Caki2 (cell line): Measurements from ENCODE around the gene C2orf80. TPM values are rescaled to one million over a fixed set of nuclear protein-coding genes. Genes with fewer than 3 reads are reported as not detected.

Source experiments
- total RNA-seq: library from RNA; depleted of rRNA; stranded (reverse); fragments of >200 nt; shearing (Covaris generic); gene quantifications from 2 replicates; pipeline ENCODE4 v1.2.3, GENCODE V29; 2014; ENCODE audit warnings: low replicate concordance; rRNA removed

The C2orf80 gene
- total RNA-seq, 1 experiment from 2014 or later, result not detected

Other genes starting within 250 kb of the C2orf80 start
- gene PLEKHM3, start 164.5 kb downstream of the C2orf80 start, total RNA-seq, result 3.4 and 7.7 TPM in 2 replicates
- not detected in 2 replicates for gene CRYGD, start 65.5 kb downstream of the C2orf80 start, total RNA-seq
- gene CRYGC, start 60.2 kb downstream of the C2orf80 start, total RNA-seq, result not detected in 2 replicates
- gene CRYGB, start 43.9 kb downstream of the C2orf80 start, total RNA-seq, result not detected in 2 replicates
- gene CRYGA, start 26.4 kb downstream of the C2orf80 start, total RNA-seq, result not detected in 2 replicates
- 66.9 and 79.0 TPM in 2 replicates for gene IDH1, start 65.0 kb upstream of the C2orf80 start, total RNA-seq
- 7.4 and 10.1 TPM in 2 replicates for gene PIKFYVE, start 76.2 kb upstream of the C2orf80 start, total RNA-seq
- 17.3 and 36.9 TPM in 2 replicates for gene PTH2R, start 216.8 kb upstream of the C2orf80 start, total RNA-seq